Measurements from ENCODE around the gene ZBTB5. TPM values are rescaled to one million over a fixed set of nuclear protein-coding genes. Genes with fewer than 3 reads are reported as not detected.
"Not testable (repeated sequence)": the region's sequence is repeated elsewhere in the genome, so short reads cannot be mapped to it uniquely, and the experiment has no call there.

The ZBTB5 gene
- total RNA-seq, 2 donors from 2014 or later: 8.9 to 9.7 TPM

DNA sequence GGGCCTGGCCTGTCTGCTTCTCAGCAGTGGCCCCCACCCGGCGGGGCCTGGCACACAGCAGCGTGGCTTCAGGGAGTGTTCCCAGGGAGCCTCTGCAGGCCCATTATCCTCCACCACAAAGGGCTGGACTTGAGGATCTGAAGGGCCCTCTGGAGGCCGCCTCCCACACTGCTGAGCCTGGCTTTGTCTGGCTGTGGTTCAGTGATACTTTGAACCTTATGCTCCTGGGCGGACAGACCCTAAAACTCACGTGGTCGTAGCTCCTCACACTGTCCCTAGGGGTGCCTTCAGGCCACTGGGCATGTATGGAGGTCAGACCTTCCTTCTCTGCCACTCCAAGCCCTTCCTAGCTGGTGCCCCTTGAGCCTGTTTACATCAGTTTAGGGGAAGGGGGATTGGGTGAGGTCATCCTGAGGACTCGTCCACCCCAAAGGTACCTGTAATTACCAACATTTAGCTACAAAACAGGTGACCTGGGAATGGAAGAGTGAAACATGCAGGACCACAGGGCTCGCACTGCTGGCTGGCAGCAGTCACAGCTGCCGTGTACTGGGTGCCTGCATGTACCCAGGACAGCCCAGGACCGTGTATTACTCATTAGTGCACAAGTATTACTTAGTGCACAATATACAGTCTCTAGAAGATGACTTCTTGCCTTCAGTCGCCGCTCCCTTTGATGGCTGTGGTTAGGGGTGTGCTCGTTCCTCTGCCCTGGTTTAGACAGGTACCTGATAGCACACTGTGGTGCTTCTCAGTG lies 34.2 kb downstream of the ZBTB5 start:
- H3K27me3 ChIP-seq: no peaks in the 10 kb centered on the region
- no peaks in the 10 kb centered on the region for H3K9me3 ChIP-seq
- TF ChIP-seq, protein P1, sequence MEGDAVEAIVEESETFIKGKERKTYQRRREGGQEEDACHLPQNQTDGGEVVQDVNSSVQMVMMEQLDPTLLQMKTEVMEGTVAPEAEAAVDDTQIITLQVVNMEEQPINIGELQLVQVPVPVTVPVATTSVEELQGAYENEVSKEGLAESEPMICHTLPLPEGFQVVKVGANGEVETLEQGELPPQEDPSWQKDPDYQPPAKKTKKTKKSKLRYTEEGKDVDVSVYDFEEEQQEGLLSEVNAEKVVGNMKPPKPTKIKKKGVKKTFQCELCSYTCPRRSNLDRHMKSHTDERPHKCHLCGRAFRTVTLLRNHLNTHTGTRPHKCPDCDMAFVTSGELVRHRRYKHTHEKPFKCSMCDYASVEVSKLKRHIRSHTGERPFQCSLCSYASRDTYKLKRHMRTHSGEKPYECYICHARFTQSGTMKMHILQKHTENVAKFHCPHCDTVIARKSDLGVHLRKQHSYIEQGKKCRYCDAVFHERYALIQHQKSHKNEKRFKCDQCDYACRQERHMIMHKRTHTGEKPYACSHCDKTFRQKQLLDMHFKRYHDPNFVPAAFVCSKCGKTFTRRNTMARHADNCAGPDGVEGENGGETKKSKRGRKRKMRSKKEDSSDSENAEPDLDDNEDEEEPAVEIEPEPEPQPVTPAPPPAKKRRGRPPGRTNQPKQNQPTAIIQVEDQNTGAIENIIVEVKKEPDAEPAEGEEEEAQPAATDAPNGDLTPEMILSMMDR (IDR thresholded peaks at IDR 0.05): no peak
- H3K9ac ChIP-seq (ENCODE audit: low read depth in 2 of 2, low read length in 2 of 2): no peak overlapping the region
- H3K36me3 ChIP-seq: no peaks in the 10 kb centered on the region
- intact Hi-C loops (cut with DNase I): no loop called here
- no peak for DNase-seq
- H3K27ac ChIP-seq: no peak overlapping the region
- no peaks in the 10 kb centered on the region for H3K4me1 ChIP-seq
- H3K4me3 ChIP-seq: no peak overlapping the region

DNA sequence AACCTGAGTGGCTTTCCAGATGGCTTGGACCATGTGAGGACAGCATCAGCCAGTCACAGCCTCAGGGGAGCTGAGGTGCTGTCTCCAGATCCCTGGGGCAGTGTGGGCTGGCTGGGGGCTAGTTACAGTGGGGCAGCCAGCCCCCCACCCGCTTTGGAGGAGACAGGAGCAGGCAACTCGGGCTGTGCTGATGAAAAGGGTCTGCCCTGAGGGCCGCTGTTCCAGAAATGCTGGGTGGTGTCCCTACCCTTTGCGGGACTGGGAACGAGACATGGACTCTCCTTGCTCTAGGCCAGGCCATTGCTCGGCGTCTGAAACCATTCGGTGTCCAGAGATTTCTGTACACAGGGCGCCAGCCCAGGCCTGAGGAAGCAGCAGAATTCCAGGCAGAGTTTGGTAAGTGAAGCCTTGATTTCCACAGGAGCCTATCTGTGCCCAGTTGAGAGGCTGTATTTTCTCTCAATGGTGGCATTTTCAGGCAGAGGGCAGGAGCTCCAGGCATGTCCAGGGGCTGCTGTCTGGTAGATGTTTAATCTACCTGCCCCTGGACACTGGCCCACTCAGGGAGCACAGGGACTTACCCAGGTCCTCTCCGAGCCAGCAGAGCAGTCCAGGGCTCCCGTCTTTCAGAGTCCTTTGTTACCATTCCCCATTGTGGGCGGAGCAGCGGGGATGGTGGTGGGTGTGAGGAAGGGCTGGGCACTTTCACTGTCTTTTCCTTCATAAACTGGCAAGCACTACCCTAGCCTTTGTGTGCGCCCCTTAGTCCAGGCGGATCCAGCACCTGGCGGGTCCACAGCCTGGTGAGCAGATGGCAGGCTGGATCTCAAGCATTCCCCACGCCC lies 35.6 kb downstream of the ZBTB5 start:
- Histone ChIP-seq H3K27ac (no peak overlapping the region), H3K4me3 (no peak overlapping the region), H3K36me3 (no peaks in the 10 kb centered on the region), H3K9ac (ENCODE audit: low read depth in 2 of 2, low read length in 2 of 2) (no peak overlapping the region), H3K4me1 (no peaks in the 10 kb centered on the region), H3K9me3 (no peaks in the 10 kb centered on the region), H3K27me3 (no peaks in the 10 kb centered on the region)
- TF ChIP-seq, protein P1 (IDR thresholded peaks at IDR 0.05): no peak
- no peak for DNase-seq
- intact Hi-C loops (cut with DNase I): no loop called here

DNA sequence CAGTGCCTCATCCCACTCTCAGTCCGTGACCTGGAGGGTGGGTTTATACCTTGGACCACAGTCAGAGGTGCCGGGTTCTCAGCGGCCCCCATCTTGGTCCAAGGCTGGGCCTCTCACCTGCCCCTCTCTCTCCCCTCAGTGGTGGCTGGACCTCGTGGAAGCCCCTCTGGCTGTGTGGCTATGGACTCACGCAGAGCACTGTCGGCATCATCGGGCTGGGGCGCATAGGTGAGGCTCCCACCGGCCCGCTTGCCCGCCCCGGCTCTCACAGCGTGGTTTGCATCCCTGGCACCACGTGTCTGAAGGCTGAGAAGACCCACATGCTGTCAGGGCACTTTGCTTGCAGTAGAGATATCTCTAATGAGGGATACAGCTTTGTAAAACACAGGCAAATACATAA lies 36.9 kb downstream of the ZBTB5 start:
- Histone ChIP-seq H3K9ac (ENCODE audit: low read depth in 2 of 2, low read length in 2 of 2) (no peak overlapping the region), H3K27ac (no peak overlapping the region), H3K4me1 (peaks cover 12% of the 10 kb centered on the region), H3K9me3 (no peaks in the 10 kb centered on the region), H3K27me3 (no peaks in the 10 kb centered on the region), H3K36me3 (no peaks in the 10 kb centered on the region), H3K4me3 (no peak overlapping the region)
- TF ChIP-seq, protein P1 (IDR thresholded peaks at IDR 0.05): no peak
- intact Hi-C loops (cut with DNase I): no loop called here
- DNase-seq: no peak

DNA sequence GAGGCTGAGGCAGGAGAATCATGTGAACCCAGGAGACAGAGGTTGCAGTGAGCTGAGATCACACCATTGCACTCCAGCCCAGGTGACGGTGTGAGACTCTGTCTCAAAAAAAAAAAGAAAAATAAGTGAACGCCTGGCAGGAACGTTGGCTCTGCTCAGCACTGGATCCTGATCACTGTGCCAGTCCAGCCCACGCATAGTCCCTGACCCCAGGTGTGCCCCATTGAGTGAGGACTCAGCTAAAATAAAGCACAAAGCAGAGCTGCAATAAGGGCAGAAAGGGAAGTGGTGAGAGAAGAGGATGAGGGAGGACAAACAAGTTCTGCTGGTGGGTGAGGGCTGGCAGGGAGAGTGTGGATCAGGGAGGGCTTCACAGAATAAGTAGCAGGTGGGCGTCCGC lies 38.4 kb downstream of the ZBTB5 start:
- Histone ChIP-seq H3K36me3 (no peaks in the 10 kb centered on the region), H3K4me1 (peaks cover 14% of the 10 kb centered on the region), H3K27me3 (no peaks in the 10 kb centered on the region), H3K9ac (ENCODE audit: low read depth in 2 of 2, low read length in 2 of 2) (no peak overlapping the region), H3K27ac (no peak overlapping the region), H3K9me3 (no peaks in the 10 kb centered on the region), H3K4me3 (no peak overlapping the region)
- TF ChIP-seq, protein P1 (IDR thresholded peaks at IDR 0.05): no peak
- intact Hi-C loops (cut with DNase I): no loop called here
- DNase-seq: no peak

DNA sequence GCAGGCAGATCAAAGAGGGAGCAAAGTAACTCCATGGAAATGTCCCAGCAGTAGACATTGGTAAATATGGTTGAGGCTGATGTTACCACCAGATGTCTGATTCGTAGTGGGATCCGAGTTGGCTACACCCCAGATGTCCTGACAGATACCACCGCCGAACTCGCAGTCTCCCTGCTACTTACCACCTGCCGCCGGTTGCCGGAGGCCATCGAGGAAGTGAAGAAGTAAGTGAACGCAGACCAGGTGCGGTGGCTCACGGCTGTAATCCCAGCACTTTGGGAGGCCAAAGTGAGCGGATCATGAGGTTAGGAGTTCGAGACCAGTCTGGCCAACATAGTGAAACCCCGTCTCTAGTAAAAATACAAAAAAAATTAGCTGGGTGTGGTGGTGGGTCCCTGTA lies 38.8 kb downstream of the ZBTB5 start:
- H3K27me3 ChIP-seq; intact Hi-C loops (cut with DNase I); H3K9ac ChIP-seq (ENCODE audit: low read depth in 2 of 2, low read length in 2 of 2); H3K27ac ChIP-seq; DNase-seq; H3K9me3 ChIP-seq; H3K36me3 ChIP-seq; H3K4me3 ChIP-seq: not testable (repeated sequence)
- H3K4me1 ChIP-seq: peaks cover 15% of the 10 kb centered on the region

Data from colonic mucosa (tissue), 4 donors.